ENCODE results near the gene GALNT16. TPM values are rescaled to one million over a fixed set of nuclear protein-coding genes. Genes with fewer than 3 reads are reported as not detected.

The GALNT16 gene
- total and polyA plus RNA-seq, 7 donors, result 2.4 to 20.5 (median 5.3) TPM; not detected in 1

GRCh38 chr14:69269381-69269780, 9.4 kb downstream of the GALNT16 start:
- intact Hi-C loops (cut with DNase I), result no loop called here
- H3K27me3 ChIP-seq, result no peaks in the 10 kb centered on the region
- 86 to 90% methylated on average over 1 of the region's 1 CpG for WGBS, 2 donors
- H3K4me1 ChIP-seq, result peaks cover 0 to 8% (median 2%) of the 10 kb centered on the region in 4 donors
- H3K27ac ChIP-seq, result no peak overlapping the region
- H3K9me3 ChIP-seq, result no peaks in the 10 kb centered on the region
- TF ChIP-seq POLR2A (IDR thresholded peaks at IDR 0.05) (no peak), POLR2AphosphoS5 (IDR thresholded peaks at IDR 0.05) (no peak), EP300 (IDR thresholded peaks at IDR 0.05) (no peak), CTCF (IDR thresholded peaks at IDR 0.05) (no peak)
- no peak overlapping the region for H3K4me3 ChIP-seq
- H3K36me3 ChIP-seq, result no peaks in the 10 kb centered on the region
- DNase-seq, result no peak

- no peak for DNase-seq
- intact Hi-C loops (cut with DNase I), result no loop called here
- 76 to 84% methylated on average over 10 of the region's 10 CpGs for WGBS, 2 donors
Observed at GRCh38 chr14:69270097-69270496, 10.1 kb downstream of the GALNT16 start.

GRCh38 chr14:69270795-69271708, 11.1 kb downstream of the GALNT16 start:
- Histone ChIP-seq H3K27ac (no peak overlapping the region), H3K9me3 (no peaks in the 10 kb centered on the region), H3K36me3 (no peaks in the 10 kb centered on the region), H3K27me3 (no peaks in the 10 kb centered on the region), H3K4me3 (no peak overlapping the region), H3K4me1 (peaks cover 0 to 11% (median 4%) of the 10 kb centered on the region in 4 donors)
- intact Hi-C loops (cut with DNase I), result no loop called here
- 88 to 89% methylated on average over 21 of the region's 21 CpGs for WGBS, 2 donors
- TF ChIP-seq CTCF (IDR thresholded peaks at IDR 0.05), result no peak
- no peak for TF ChIP-seq POLR2AphosphoS5 (IDR thresholded peaks at IDR 0.05)
- TF ChIP-seq POLR2A (IDR thresholded peaks at IDR 0.05), result no peak
- no peak for DNase-seq

More at GRCh38 chr14:69270097-69270496, 10.1 kb downstream of the GALNT16 start:
- Histone ChIP-seq H3K4me3 (no peak overlapping the region), H3K27me3 (no peaks in the 10 kb centered on the region), H3K4me1 (peaks cover 0 to 11% (median 4%) of the 10 kb centered on the region in 4 donors), H3K9me3 (no peaks in the 10 kb centered on the region), H3K27ac (no peak overlapping the region), H3K36me3 (no peaks in the 10 kb centered on the region)
- no peak for TF ChIP-seq CTCF (IDR thresholded peaks at IDR 0.05)

- H3K36me3 ChIP-seq, result no peaks in the 10 kb centered on the region
- no peak for DNase-seq
- H3K27ac ChIP-seq, result no peak overlapping the region
- 54 to 73% methylated on average over 2 of the region's 2 CpGs for WGBS, 2 donors
- intact Hi-C loops (cut with DNase I), result no loop called here
- no peaks in the 10 kb centered on the region for H3K9me3 ChIP-seq
- H3K27me3 ChIP-seq, result no peaks in the 10 kb centered on the region
- peaks cover 0 to 11% (median 4%) of the 10 kb centered on the region in 4 donors for H3K4me1 ChIP-seq
- no peak overlapping the region for H3K4me3 ChIP-seq
- TF ChIP-seq CTCF (IDR thresholded peaks at IDR 0.05) (no peak), EP300 (IDR thresholded peaks at IDR 0.05) (no peak), POLR2AphosphoS5 (IDR thresholded peaks at IDR 0.05) (no peak), POLR2A (IDR thresholded peaks at IDR 0.05) (no peak)
Observed at GRCh38 chr14:69274321-69274720, 14.4 kb downstream of the GALNT16 start.
